CD4-positive, alpha-beta T cell (primary cell): ENCODE results near the gene FAM229B. TPM values are rescaled to one million over a fixed set of nuclear protein-coding genes. Genes with fewer than 3 reads are reported as not detected.

Experiments used
- ATAC-seq: fragments of 200-7000 bp; cut with Tn5 transposase; one replicate; pipeline ENCODE4 v1.10.0; 2022; ENCODE audit warnings: mild to moderate bottlenecking; ENCODE audit not compliant: poor library complexity
- CTCF ChIA-PET: fragments of 350-600 bp; sonication (Branson Sonifier 250); formaldehyde crosslinking; loops from one replicate; lab custom pipeline; 2021; ENCODE audit warnings: antibody characterized with exemption, inconsistent platforms; lab: Charles Lee
- POLR2A ChIA-PET: fragments of 350-600 bp; sonication (Branson Sonifier 250); formaldehyde crosslinking; loops from one replicate; lab custom pipeline; 2021; ENCODE audit warnings: antibody characterized with exemption, inconsistent platforms; lab: Charles Lee
- DNase-seq, 14 experiments: peaks; one replicate each; pipeline ENCODE4 v3.0.0-alpha.2; 2013 to 2020; ENCODE audit warnings: mixed read lengths in 2 of 14
- H3K27ac ChIP-seq, 2 donors: one replicate each; pipeline versions ENCODE4 v1.5.1 to v1.7.0; 2013; ENCODE audit warnings: low read length in 2 of 2, low read depth in 1 of 2, mild to moderate bottlenecking in 1 of 2
- H3K27me3 ChIP-seq, 2 experiments: 1 replicate in 1 of 2; 2 replicates in 1 of 2; pipeline versions ENCODE4 v1.6.1 to v1.7.0; 2013; ENCODE audit warnings: low read length in 2 of 2, control low read depth in 1 of 2, mild to moderate bottlenecking in 1 of 2, moderate library complexity in 1 of 2; ENCODE audit not compliant: insufficient read depth in 2 of 2, control insufficient read depth in 1 of 2
- H3K36me3 ChIP-seq: one replicate; pipeline ENCODE4 v1.6.1; 2013; ENCODE audit warnings: low read length, control low read depth; ENCODE audit not compliant: insufficient read depth
- H3K4me1 ChIP-seq: one replicate; pipeline ENCODE4 v1.6.1; 2013; ENCODE audit warnings: low read length, control low read depth; ENCODE audit not compliant: insufficient read depth
- H3K4me3 ChIP-seq: one replicate; pipeline ENCODE4 v1.5.1; 2013; ENCODE audit warnings: mild to moderate bottlenecking, low read length, moderate library complexity
- H3K9me3 ChIP-seq, 2 experiments: 1 replicate in 1 of 2; 2 replicates in 1 of 2; pipeline versions ENCODE4 v1.6.1 to v1.7.0; 2013; ENCODE audit warnings: low read length in 2 of 2, mild to moderate bottlenecking in 2 of 2, control low read depth in 1 of 2, moderate library complexity in 1 of 2; ENCODE audit not compliant: control insufficient read depth in 1 of 2, insufficient read depth in 1 of 2
- H3K27ac Mint-ChIP-seq: one replicate; pipeline ENCODE4 v1.8.0; 2020; ENCODE audit warnings: mixed read lengths
- H3K27me3 Mint-ChIP-seq: one replicate; pipeline ENCODE4 v1.8.0; 2021; ENCODE audit warnings: mixed read lengths
- H3K36me3 Mint-ChIP-seq: one replicate; pipeline ENCODE4 v1.8.0; 2021; ENCODE audit warnings: low read depth, mixed read lengths
- H3K4me1 Mint-ChIP-seq: one replicate; pipeline ENCODE4 v1.8.0; 2021; ENCODE audit warnings: low read depth, mixed read lengths
- H3K4me3 Mint-ChIP-seq: one replicate; pipeline ENCODE4 v1.8.0; 2020; ENCODE audit warnings: mild to moderate bottlenecking, mixed read lengths
- H3K9me3 Mint-ChIP-seq: one replicate; pipeline ENCODE4 v1.8.0; 2020; ENCODE audit warnings: mixed read lengths
- intact Hi-C, 2 experiments: fragments of 100-400 bp; cut with DNase I in 1 of 2; cut with micrococcal nuclease in 1 of 2; formaldehyde crosslinking; loops; one replicate each; pipeline versions ENCODE4 v1.15.1 to v1.9.0; 2023 to 2025; cut with DNase I, micrococcal nuclease
- total RNA-seq, 174 experiments: library from RNA in 2 of 174; stranded (reverse) in 2 of 174; gene quantifications; one replicate each; pipeline ENCODE4 v1.2.3 and lab custom pipeline; 2021 to 2026
- TF ChIP-seq, protein P1 (sequence below): fragments of 200-600 bp; IDR thresholded peaks from one replicate; pipeline ENCODE4 v1.8.0; 2022; ENCODE audit warnings: antibody characterized with exemption, mild to moderate bottlenecking

The FAM229B gene
- total RNA-seq, 2 experiments from 2014 or later: 3.6 to 4.4 TPM

- no peaks in the 10 kb centered on the region for H3K9me3 ChIP-seq
- no peaks in the 10 kb centered on the region for H3K4me1 ChIP-seq
- Mint-ChIP-seq H3K9me3 (no peaks in the 10 kb centered on the region), H3K27ac (no peak overlapping the region), H3K36me3 (no peaks in the 10 kb centered on the region), H3K4me1 (no peaks in the 10 kb centered on the region), H3K27me3 (peaks cover 13% of the 10 kb centered on the region), H3K4me3 (no peak overlapping the region)
- DNase-seq (no peak), ATAC-seq (no peak)
- H3K27ac ChIP-seq: no peak overlapping the region
- POLR2A ChIA-PET: no interaction called here
- no peak overlapping the region for H3K4me3 ChIP-seq
- intact Hi-C loops: no loop called here
- H3K27me3 ChIP-seq: no peaks in the 10 kb centered on the region
- CTCF ChIA-PET: interaction anchor here (1.0 kb wide), 1 partner anchor 14 kb away, joined by 3 read pairs; no protein-coding TSS in a partner anchor
- TF ChIP-seq, protein P1, sequence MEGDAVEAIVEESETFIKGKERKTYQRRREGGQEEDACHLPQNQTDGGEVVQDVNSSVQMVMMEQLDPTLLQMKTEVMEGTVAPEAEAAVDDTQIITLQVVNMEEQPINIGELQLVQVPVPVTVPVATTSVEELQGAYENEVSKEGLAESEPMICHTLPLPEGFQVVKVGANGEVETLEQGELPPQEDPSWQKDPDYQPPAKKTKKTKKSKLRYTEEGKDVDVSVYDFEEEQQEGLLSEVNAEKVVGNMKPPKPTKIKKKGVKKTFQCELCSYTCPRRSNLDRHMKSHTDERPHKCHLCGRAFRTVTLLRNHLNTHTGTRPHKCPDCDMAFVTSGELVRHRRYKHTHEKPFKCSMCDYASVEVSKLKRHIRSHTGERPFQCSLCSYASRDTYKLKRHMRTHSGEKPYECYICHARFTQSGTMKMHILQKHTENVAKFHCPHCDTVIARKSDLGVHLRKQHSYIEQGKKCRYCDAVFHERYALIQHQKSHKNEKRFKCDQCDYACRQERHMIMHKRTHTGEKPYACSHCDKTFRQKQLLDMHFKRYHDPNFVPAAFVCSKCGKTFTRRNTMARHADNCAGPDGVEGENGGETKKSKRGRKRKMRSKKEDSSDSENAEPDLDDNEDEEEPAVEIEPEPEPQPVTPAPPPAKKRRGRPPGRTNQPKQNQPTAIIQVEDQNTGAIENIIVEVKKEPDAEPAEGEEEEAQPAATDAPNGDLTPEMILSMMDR: no peak
- H3K36me3 ChIP-seq: no peaks in the 10 kb centered on the region
Measured at GRCh38 chr6:112149719-112150263, 62.4 kb downstream of the FAM229B start.

GRCh38 chr6:112150363-112150762 lies 63.0 kb downstream of the FAM229B start:
- Mint-ChIP-seq H3K36me3 (no peaks in the 10 kb centered on the region), H3K4me1 (no peaks in the 10 kb centered on the region), H3K4me3 (no peak overlapping the region), H3K27me3 (peaks cover 13% of the 10 kb centered on the region), H3K9me3 (no peaks in the 10 kb centered on the region), H3K27ac (no peak overlapping the region)
- TF ChIP-seq, protein P1: no peak
- Histone ChIP-seq H3K27me3 (no peaks in the 10 kb centered on the region), H3K4me3 (no peak overlapping the region), H3K4me1 (no peaks in the 10 kb centered on the region), H3K27ac (no peak overlapping the region), H3K36me3 (no peaks in the 10 kb centered on the region), H3K9me3 (no peaks in the 10 kb centered on the region)
- POLR2A ChIA-PET: no interaction called here
- CTCF ChIA-PET: no interaction called here
- intact Hi-C loops: no loop called here
- ATAC-seq: no peak
- no peak for DNase-seq

Other genes with a start within 250 kb of the FAM229B start
- 100 to 1,000 TPM; 419 TPM for gene FYN, start 214.1 kb upstream of the FAM229B start, total RNA-seq
- not detected for gene CCN6, start 33.5 kb upstream of the FAM229B start, total RNA-seq
- gene TUBE1, start 109 bp upstream of the FAM229B start, total RNA-seq: 10 to 100 TPM; 28.2 to 30.8 TPM
- not detected for gene LAMA4, start 167.0 kb downstream of the FAM229B start, total RNA-seq